Measurements from ENCODE around the gene ZMYM5.
"Not testable (repeated sequence)": the region's sequence is repeated elsewhere in the genome, so short reads cannot be mapped to it uniquely, and the experiment has no call there.

Gene ZMYM5

DNA sequence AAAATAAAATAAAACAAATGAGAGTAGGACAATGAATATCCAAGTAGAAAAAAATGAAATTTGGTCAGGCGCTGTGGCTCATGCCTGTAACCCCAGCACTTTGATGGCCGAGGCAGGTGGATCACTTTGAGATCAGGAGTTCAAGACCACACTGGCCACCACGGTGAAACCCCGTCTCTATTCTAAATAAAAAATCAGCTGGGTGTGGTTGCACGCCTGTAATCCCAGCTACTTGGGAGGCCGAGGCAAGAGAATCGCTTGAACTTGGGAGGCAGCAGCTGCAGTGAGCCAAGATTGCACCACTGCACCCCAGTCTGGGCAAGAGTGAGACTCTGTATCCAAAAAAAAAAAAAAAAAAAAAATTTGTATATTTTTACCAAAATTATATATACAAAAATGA, 18.2 kb upstream of the ZMYM5 start:
- DNase-seq (ENCODE audit: low read depth): no peak
- H3K4me3 ChIP-seq (ENCODE audit: low read depth, low read length): no peak overlapping the region
- TF ChIP-seq CTCF (conservative IDR thresholded peaks at IDR 0.05; ENCODE audit: low read depth, low read length): no peak

- H3K4me3 ChIP-seq (ENCODE audit: low read depth, low read length): peak overlapping the region; percentile 73
- DNase-seq (ENCODE audit: low read depth): peak; percentile 88
- TF ChIP-seq CTCF (conservative IDR thresholded peaks at IDR 0.05; ENCODE audit: low read depth, low read length): peak; percentile 79
Observed at GRCh38 chr13:19864746-19865309, 1.4 kb upstream of the ZMYM5 start.

- H3K4me3 ChIP-seq (ENCODE audit: low read depth, low read length): peak overlapping the region; percentile 73
- no peak for TF ChIP-seq CTCF (conservative IDR thresholded peaks at IDR 0.05; ENCODE audit: low read depth, low read length)
- DNase-seq (ENCODE audit: low read depth): peak; percentile 83
Observed at GRCh38 chr13:19864024-19864745, 736 bp upstream of the ZMYM5 start.

- peak; percentile 32 for DNase-seq (ENCODE audit: low read depth)
- TF ChIP-seq CTCF (conservative IDR thresholded peaks at IDR 0.05; ENCODE audit: low read depth, low read length): no peak
- H3K4me3 ChIP-seq (ENCODE audit: low read depth, low read length): peak overlapping the region; percentile 77
Observed at GRCh38 chr13:19862481-19863313, 752 bp downstream of the ZMYM5 start.

DNA sequence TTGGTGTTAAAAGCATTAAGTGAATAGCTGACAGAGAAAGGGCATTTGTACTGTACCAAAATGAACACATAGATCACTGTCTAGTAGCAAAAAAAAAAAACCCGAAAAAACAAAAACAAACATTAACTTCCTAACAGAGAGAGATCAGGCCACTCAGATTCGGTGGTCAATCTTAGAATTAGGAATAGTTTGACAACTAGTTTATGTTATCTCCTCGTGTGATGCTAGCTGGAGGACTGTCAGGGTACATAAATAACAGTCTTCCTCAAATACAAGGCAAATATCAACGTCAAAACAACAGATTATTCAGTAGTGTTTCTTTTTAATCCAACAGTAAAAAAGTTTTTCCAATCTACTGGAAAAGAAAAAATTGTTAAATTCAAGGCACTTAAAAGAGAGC, 1.7 kb downstream of the ZMYM5 start:
- no peak for DNase-seq (ENCODE audit: low read depth)
- no peak for TF ChIP-seq CTCF (conservative IDR thresholded peaks at IDR 0.05; ENCODE audit: low read depth, low read length)
- peak overlapping the region; percentile 77 for H3K4me3 ChIP-seq (ENCODE audit: low read depth, low read length)

- TF ChIP-seq CTCF (conservative IDR thresholded peaks at IDR 0.05; ENCODE audit: low read depth, low read length): no peak
- peak; percentile 51 for DNase-seq (ENCODE audit: low read depth)
- H3K4me3 ChIP-seq (ENCODE audit: low read depth, low read length): peak overlapping the region; percentile 77
Observed at GRCh38 chr13:19860884-19861655, 2.4 kb downstream of the ZMYM5 start.

DNA sequence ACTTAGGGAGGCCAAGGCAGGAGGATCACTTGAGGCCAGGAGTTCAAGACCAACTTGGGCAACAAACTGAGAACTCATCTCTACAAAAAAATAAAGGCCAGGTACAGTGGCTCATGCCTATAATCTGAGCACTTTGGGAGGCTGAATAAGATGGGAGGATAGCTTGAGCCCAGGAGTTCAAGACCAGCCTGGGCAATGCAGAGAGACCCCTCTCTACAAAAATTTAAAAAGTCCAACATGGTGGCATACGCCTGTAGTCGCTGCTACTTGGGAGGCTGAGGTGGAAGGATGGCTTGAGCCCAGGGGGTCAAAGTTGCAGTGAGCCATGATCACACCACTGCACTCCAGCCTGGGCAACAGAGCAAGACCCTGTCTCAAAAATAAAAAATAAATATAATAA, 5.8 kb downstream of the ZMYM5 start:
- H3K4me3 ChIP-seq (ENCODE audit: low read depth, low read length); DNase-seq (ENCODE audit: low read depth): not testable (repeated sequence)

Data from choroid plexus epithelial cell (primary cell).